Stimulated activated CD8-positive, alpha-beta memory T cell treated with anti-CD3 and anti-CD28 coated beads, Interleukin-4, amount 100 ng/mL, for 48 hours (primary cell): ENCODE data around the gene TMEM167B.
"Not testable (repeated sequence)": the region's sequence is repeated elsewhere in the genome, so short reads cannot be mapped to it uniquely, and the experiment has no call there.

Experiments used
- DNase-seq: peaks from one replicate; pipeline ENCODE4 v3.0.0-alpha.2; 2020

TMEM167B gene

DNA sequence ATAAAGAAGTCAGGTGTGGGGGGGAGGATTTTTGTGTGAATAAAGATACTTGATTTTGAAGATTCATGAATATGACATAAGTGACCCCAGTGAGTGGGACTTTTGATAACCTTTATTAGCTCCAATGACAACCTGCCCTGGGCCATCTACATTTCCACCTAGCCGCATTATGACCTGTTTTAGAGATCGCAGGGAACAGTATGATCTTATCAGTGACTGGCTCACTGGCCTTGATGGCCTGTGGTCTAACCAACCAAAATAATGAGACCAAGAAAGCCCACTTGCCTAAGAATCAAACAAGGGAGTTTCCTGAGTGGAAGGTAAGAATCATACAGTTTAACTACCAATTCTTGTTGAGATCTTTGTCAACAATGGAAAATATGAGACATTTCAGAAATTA lies 25.1 kb downstream of the TMEM167B start:
- DNase-seq: no peak

DNA sequence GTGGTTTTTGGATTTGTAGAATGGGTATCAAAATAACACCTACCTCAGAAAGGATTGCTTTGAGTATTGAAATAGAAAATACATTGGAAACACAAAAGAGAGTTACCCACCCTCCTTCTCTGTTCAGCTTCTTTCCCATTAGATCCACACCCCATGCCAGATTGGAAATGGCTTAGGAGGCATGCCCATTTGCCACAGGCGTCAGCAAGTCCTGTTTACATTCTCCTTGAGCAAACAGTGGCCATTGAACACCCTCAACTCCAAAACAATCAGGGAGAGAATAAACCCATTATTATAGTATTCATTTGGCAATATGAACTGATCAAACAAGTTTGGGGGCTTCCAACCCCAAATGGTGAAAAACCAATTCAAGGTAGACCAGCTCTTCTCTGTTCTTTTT lies 25.7 kb downstream of the TMEM167B start:
- no peak for DNase-seq

DNA sequence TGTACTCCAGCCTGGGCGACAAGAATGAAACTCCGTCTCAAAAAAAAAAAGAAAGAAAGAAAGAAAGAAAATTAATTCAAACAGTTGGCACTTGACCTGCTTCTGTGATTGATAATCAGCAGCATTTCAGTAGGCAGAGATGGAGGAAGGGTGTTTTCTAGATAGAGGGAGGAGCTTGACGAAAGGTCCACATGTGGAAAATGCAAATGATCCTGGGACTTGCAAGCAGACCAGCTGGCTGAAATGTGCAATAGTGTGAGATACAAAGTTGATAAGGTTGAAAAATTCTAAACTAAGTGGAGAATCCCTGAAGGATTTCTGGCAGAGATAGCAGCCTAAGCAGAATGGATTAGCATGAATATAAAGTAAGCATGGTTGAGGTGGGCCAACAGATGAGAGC lies 27.5 kb downstream of the TMEM167B start:
- no peak for DNase-seq

DNA sequence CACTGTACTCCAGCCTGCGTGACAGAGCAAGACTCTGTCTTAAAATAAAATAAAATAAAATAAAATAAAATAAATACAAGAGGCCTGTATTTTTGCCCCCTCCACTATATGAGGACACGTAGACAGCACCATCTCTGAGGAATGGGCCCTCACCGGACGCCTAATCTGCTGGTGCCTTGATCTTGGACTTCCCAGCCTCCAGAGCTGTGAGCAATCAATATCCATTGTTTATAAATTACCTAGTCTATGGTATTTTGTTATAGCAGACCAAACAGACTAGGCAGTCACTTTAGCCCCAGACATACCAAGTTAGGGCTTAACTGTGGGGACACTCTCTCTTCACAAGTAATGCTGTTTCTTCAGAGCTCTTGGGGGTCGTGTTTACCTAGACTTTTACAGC lies 29.8 kb downstream of the TMEM167B start:
- DNase-seq: no peak

- DNase-seq: no peak
Observed at GRCh38 chr1:109131059-109131458, 40.5 kb downstream of the TMEM167B start.

GRCh38 chr1:109131800-109132199 lies 41.2 kb downstream of the TMEM167B start:
- DNase-seq: no peak

DNA sequence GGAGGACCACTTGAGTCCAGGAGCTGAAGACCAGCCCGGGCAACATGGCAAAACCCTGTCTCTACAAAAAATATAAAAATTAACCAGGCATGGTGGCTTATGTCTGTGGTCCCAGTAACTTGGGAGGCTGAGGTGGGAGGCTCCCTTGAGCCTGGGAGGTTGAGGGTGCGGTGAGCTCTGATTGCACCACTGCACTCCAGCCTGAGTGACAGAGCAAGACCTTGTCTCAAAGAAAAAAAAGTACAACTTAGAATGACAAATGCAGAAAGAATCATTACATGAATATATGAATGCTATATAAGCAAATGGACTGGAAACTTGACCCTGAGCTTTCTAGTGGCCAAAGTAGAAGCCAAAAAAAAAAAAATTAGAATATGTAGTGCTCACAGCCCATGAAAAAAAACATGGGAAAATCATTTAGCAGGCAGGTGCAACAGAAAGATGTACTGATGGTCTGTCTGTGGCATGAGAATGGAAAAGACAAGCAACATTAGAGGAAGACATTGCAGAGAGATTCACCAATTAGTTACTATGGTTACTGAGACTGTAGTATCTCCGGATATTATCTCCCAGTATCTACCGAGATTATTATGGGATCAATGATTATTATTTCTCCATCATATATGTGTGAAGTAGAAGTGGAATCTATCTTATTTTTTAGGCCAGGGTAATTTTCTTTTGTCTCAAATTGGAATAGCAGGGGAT lies 42.6 kb downstream of the TMEM167B start:
- no peak for DNase-seq

GRCh38 chr1:109133815-109134214 lies 43.3 kb downstream of the TMEM167B start:
- no peak for DNase-seq

GRCh38 chr1:109134423-109134822 lies 43.9 kb downstream of the TMEM167B start:
- DNase-seq: no peak

DNA sequence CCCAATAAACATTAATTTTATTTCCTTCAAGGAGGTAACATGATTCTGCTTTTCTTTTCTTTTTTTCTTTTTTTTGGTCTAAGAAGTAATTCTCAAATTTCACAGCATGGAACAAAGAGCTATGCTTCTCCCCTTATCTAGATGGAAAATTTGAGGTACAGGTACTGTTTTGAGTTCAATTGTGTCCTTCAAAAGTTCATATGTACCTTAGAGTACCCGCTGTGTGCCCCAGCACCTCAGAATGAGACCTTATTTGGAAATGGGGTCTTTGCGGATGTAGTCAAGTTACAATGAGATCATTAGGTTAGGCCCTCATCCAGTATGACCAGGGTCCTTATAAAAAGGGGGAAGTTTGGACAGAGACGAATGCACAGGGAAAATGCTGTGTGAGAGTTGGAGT lies 45.4 kb downstream of the TMEM167B start:
- no peak for DNase-seq

DNA sequence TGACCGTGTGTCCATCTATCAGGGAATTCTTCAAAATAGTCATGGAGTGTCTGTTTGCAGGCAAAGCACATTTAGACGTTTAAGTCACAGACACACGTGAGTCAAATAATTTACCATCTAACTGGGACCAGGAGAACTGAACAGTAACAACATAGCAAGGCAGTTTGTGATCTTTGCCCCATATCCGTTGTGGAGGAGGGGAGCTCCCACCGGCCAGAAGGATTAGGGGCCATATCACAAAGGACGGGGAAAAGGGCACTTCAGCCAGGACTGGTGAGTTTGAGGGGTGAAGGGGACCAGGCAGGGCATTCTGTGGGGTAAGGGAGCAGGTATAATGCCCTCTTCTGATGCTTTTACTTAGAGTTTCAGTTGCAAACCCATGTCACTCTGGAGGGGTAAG lies 46.2 kb downstream of the TMEM167B start:
- no peak for DNase-seq

GRCh38 chr1:109137958-109138357 lies 47.4 kb downstream of the TMEM167B start:
- no peak for DNase-seq

GRCh38 chr1:109138358-109138757 lies 47.8 kb downstream of the TMEM167B start:
- no peak for DNase-seq

DNA sequence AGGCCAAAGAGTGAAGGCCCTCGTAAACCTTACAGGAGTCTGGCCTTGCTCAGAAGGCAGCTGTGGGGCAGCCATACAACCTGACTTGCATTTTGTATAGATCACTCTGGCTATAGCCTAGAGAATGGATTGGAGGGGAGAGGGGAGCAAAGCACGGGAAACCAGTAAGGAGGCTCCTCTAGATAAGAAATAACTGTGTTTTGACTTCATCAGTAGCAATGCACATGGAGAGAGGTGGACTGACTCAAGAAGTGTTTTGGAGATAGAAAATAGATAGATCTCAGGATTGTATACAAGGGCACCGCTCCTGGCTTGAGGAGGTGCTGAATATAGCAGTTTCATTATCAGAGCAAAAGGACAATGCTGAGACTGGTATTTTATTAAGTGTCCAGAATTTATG lies 49.8 kb downstream of the TMEM167B start:
- no peak for DNase-seq

DNA sequence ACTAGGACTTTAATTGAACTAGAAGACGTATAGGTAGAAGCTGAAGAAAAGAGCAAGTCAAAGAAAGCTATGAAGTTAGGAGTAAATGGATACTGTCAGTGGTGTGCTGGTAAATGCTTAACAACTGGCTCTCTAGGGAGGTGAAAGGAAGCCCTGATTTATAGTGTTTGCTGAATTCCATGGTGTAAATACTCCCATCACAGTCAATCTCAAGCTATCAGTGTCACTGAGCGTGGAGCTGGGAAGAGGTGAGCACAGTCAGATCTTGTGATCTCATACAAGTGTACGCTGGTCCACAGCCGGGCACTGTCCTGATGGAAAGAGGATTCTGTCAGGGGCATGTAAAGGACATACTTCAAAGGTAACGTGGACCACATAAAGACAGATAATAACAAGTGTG lies 51.7 kb downstream of the TMEM167B start:
- DNase-seq: no peak

DNA sequence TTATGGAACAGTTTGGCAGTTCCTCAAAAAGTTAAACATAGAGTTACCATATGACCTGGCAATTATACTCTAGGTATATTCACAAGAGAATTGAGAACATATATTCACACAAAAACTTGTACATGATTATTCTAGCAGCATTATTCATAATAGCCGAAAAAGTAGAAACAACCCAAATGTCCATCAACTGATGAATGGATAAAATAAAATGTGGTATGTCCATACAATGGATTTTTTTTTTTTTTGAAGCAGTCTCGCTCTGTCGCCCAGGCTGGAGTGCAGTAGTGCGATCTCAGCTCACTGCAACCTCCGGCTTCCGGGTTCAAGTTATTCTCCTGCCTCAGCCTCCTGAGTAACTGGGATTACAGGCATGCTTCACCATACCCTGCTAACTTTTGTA lies 52.2 kb downstream of the TMEM167B start:
- DNase-seq: not testable (repeated sequence)
